ENCODE measurements around the gene MRPL36.
"Not testable (repeated sequence)": the region's sequence is repeated elsewhere in the genome, so short reads cannot be mapped to it uniquely, and the experiment has no call there.

MRPL36 gene

DNA sequence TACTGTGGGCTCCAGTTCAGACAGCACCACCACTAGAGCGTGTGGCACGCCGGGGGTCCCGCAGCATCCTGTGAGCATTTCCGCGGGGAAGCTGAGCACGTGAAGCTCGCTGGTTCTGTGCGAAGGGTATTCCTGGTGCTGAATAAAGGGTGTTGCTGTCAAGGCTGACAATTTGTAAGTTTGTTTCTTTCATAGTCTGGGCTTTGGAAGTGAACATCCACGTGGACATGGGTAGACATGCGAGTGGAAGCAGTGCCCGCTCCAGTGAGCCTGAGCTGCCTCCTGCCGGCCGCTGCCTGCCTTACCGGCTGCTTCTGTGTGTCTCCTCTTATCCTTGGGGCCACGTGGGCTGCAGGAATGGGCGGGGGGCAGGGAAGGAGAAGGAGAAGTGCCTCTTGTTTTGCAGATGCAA lies 16.2 kb upstream of the MRPL36 start:
- FAIRE-seq, result no peak

DNA sequence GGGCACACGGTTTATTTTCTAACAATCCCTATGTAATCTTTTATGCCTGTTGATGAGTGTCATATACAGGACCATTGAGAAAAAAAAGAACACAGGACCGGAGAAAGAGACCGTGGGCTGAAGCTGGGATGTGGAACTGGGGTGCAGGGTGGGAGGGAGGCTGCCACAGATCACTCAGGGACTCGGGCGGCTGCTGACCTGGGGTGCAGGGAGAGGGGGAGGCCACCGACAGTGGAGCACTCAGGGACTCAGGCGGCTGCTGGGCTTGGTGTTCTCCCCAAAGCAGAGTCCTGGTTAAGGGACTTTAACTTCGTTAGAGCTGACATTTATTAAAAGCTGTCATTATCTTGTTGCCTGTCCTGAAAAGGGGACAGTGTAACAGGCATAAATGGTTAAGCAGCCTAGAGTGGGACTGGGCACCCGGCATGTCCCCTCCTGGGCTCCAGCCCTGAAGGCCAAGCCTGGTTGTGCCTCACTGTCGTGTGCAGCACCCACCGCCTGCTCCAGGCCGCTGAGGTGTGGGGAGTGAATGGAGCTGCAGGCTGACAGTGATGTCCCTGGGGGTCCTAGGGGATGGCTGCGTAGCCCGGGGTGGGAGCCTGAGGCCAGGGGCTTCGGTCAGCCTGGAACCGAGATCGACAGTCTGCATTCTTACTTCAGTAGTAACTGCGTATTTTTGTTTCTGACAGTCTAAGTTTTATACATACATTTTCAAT lies 15.6 kb upstream of the MRPL36 start:
- DNase-seq (ENCODE audit: low spot score) (no peak), FAIRE-seq (no peak)

More for the DNA sequence above, 16.2 kb upstream of the MRPL36 start:
- no peak for DNase-seq (ENCODE audit: low spot score)

DNA sequence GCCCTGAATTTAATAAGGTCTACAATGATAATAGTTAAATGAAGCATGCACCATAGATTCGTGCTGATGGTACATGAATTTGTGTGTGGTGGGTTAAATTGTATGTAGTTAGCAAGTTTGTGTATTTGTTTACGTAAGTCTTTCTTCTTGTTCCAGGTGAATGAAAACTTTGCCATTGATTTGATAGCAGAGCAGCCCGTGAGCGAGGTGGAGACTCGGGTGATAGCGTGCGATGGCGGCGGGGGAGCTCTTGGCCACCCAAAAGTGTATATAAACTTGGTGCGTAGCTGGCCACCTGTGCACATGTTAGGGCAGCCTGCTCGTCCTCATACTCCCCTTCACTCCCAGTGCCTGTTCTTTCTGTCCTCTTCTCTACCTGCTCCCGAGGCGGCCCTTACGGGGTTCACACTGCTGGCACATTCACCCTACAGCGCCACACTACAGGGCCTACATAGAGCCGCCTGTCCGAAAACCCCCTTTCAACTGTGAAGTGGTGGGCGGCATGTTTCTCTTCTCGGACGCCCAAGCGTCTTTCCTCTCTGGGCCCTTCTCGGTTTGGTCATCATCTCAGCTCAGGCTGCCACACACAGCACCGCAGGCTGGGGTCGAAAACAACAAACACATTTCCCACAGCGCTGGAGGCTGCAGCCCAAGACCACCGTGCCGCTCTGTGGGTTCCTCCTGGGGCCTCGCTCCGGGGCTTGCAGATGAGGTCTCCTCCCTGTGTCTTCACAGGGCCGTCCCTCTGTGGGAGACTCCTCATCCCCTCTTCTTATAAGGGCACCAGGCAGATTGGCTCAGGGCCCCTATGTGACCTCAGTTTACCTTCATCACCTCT lies 14.8 kb upstream of the MRPL36 start:
- FAIRE-seq, result no peak
- no peak for DNase-seq (ENCODE audit: low spot score)

DNA sequence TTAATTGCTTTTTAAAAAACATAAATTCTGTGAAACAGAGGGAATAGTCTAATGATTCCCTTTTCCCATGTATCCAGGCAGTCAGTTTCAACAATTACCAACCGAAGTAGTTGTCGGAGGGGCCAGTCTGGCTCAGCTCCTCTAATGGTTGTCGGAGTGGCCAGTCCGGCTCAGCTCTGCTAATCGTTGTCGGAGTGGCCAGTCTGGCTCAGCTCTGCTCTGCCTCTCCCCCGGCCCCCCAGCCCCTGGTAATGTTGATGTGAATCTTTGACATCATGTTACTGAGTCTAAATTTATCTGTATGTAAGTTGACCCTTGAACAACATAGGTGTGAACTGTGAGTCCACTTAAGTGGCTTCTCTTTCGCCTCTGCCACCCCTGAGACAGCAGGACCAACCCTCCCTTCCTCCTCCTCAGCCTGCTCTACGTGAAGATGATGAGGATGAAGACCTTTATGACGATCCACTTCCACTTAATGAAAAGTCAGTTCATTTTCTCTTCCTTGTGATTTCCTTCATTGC lies 11.0 kb upstream of the MRPL36 start:
- DNase-seq (ENCODE audit: low spot score), result no peak
- no peak for FAIRE-seq

DNA sequence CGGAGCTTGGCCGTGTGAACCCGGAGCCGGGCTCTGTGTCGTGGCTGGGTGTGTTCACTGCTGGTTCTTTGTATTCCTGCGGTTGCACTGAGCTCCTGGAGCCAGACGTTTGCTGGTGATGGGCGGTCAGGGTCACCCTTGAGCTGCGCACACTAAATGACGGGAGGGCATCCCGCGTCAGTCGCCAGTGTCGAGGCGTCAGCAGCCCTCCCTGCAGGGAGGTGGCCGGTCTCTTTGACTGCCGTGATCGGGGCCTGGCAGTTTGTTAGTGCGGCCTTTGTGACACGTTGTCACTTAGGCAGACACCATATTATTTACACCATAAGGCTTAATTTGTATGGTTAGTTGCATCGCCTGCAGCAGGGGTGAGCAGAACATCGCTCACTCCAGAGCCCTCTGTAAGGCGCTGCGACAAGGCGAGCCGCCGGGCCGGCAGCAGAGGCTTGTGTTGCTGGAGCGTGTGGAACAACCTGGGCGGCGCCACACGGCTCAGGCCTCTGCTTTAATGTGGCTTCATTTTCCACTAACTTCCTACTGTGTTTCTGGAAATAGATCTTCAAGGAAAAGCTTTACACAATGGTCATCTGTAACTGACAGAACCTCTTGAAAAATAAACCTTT lies 9.9 kb upstream of the MRPL36 start:
- FAIRE-seq (no peak), DNase-seq (ENCODE audit: low spot score) (no peak)

DNA sequence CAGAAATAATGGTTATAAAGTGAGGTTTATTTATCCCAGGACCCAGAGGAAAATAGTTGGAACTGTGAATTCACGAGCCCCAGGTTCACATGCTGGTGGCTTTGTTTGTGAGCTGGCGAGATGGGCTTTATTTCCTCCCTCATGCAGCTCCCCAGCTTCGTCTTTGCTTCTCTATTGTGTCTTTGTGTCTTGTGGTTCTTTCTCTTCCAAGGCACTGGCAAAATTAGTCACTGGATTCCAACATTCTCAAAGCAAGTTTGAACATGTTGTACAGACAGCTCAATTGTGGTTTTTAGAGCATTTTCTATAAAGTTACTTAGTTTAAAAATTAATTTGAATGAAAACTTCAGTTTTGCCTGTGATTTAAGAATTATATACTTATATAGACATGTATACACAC lies 8.8 kb upstream of the MRPL36 start:
- FAIRE-seq, result no peak
- no peak for DNase-seq (ENCODE audit: low spot score)

DNA sequence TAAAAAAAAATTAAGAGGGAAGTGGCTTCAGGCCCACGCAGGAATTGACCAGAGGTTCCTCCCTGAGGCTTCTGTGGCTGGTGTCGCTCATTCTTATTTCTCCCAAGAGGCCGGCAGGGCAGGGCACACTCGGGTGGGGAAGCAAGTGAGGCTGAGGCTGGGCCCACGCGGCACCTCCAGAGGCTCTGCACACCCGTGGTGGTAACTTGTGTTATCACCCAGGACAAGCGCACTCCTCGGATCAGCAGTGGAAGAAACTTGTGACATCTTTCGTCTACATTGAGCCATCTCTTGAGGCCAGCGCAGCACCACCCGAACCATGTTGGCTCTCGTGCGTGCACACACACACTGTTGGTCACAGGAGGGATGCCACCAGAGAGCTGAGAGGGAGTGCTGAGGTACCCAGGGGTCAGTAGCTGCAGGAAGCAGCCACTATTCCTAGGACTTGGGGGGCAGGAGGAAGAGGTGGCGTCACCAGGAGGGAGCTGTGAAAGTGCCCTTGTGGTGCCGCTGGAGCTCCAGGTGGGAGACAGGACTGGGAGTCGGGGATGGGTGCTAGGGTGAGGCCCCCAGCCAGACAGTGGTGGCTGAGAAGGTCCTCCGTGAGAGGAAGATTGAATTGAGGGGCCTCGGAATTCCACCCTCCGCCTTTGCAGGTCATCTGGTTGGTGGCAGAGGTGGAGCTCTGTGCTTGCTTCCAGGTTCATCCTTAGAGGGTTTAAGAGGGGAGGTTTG lies 8.0 kb upstream of the MRPL36 start:
- no peak for FAIRE-seq
- no peak for DNase-seq (ENCODE audit: low spot score)

DNA sequence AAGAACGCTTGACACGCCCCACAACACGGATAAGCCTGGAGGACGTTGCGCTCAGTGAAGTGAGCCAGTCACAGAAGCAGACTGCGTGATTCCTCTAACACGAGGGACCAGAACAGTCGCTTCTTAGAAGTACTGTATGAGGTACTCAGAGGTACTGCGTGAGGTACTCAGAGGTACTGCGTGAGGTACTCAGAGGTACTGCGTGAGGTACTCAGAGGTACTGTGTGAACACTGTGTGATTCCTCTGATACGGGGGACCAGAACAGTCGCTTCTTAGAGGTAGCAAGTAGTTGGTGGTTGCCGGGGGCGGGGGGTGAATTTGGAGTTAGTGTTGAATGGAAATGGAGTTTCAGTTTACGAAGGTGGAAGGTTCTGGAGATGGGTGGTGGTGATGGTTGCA lies 7.3 kb upstream of the MRPL36 start:
- DNase-seq (ENCODE audit: low spot score) (no peak), FAIRE-seq (no peak)

DNA sequence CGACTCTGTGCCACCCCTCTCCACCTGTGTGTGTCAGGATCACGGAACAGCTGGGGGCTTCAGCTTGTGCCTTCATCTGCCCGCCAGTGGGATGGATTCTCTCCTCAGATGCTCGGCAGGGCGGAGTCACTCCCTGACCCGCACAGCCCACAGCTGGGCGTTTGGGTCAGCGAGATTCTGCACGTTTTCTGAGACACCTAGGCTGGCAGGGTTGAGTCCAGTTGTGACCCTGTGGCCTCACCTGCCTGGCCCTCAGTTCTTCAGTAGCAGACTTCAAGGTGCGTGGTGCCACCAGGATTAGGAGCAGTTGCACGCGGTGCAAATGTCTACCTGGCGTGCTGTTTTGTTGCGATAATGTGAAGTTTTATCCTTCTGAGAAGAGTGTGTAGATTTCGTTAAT lies 6.6 kb upstream of the MRPL36 start:
- FAIRE-seq, result no peak
- no peak for DNase-seq (ENCODE audit: low spot score)

DNA sequence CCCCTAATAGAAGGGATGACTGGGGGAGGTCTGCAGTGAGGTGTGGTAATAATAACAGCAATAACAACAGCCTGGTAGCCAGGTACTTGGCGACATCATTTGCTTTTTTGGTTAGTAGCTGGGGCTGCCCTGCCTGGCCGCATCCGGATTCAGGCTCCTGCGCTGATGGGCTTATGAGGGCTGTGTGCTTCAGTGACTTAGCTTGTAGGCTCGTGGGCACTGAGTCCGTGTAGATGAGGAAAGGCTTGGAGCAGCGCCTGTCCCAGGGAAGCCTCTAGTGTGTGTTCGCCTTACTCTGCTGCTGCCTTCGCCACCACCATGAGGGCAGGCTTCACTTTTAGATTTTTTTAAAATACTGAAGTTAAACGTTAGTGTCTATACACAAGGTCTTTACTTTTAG lies 6.1 kb upstream of the MRPL36 start:
- FAIRE-seq (no peak), DNase-seq (ENCODE audit: low spot score) (no peak)

DNA sequence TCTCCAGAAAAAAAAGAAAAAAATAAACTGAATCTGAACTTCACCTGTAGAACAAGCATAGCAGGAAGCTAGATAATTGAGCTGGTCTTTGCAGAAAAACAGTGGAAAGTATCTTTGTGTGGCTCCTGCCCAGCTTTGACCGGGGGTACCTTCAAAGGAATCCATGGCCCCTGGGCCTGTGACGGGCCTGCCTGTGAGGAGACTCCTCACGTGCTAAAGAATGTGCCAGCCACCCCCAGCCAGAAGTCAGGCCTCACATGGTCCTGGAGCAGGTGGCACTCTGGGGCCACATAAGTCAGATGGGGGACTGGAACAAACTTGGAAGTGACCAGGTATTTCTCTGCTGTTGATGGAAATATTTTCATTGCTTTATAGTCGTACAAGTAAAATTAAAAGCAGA lies 5.7 kb upstream of the MRPL36 start:
- DNase-seq (ENCODE audit: low spot score), result no peak
- no peak for FAIRE-seq

DNA sequence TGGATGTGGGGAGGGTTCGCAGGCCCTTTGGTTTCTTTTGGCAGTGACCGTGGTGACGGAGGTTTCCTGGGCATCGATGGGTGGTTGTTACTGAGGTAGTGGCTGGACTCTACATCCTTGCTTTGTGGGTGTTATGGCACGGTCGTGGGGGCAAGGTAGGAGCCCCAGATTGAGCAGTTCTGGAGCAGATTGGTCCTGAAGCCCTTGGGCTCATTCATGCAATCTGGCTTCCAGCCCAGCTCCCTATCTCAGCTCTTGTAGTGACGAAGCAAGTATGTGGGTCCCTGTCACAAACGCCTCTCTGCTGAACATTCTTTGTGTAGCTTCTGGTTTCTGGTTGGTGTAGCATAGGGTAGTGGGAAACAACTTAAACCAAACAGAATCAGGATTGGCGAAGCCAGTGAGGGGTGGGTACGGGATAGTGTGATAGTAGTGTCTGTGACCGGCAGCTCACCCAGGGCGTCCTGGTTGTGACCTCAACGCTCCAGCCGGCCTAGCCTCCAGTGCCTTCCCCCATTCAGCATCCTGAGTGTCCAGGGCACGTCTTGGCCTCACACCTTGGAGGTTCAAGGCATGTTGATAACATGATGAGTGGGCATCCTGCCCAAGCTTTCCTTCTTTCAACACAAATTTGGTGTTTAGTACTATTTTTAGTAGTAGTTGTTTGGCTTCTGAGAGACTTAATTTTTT lies 4.5 kb upstream of the MRPL36 start:
- FAIRE-seq, result no peak
- DNase-seq (ENCODE audit: low spot score), result no peak

DNA sequence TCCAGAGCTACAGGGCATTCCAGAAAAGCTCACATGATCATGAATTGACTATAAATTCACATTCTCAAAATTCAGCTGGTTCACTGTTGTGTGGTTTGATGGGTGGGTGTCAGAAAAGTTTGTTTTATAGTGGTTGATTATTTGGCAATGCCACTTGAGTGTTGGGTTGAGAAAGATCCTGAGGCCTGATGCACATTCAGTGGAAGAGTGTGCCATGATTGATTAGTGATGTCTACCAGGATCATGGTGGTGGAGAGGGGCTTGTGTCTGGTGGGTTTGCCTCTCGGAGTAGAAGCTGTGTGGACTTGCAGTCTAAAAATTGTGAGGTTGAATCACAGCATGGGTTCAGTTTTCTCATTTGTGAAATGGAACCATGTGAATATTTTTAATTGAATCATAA lies 3.6 kb upstream of the MRPL36 start:
- no peak for DNase-seq (ENCODE audit: low spot score)
- FAIRE-seq, result no peak

DNA sequence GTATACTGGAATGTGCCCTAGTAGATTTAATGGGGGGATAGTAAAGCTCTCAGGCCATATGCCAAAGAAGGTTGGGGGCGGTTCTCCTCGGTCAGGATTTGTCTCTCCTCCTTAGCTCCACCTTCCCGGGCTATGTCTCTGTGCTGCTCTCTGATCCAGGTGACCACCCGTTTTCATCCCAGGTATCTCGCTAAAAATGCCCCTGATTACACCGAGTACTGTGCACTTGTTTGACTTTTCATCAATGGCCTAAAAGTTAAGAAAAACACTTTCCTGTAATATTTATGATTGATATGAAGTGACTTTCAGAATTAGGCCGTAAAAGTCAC lies 2.3 kb upstream of the MRPL36 start:
- no peak for FAIRE-seq

DNA sequence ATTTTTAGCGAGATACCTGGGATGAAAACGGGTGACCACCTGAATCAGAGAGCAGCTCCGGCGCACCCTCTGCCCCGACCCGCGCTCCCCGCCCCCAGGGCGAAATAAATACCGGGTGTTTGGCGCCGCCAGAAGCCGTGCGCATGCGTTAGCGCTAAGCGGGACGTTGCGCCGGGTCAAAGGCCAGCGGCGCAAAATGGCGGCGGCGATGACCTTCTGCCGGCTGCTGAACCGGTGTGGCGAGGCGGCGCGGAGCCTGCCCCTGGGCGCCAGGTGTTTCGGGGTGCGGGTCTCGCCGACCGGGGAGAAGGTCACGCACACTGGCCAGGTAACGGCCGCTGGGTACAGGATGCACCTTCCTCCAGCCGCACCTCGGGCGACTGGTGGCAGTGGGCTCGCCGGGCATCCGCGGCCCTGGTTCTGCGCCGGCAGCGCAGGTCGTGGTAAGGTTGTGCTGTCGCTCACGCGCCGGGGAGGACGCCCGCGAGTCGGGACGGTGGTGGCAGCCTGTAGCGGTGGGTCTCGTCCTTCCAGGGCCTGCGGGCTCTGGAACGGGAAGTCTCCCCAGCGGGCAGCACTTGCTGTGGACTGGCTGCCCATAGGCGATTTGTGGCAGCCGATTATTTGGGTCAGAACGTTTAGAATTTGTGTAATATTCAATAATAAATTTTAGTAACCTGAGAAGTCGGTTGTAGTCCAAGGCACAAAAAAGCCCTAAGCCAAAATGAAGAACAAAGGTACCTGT lies 1.8 kb upstream of the MRPL36 start, which contains the start of gene NDUFS6:
Gene NDUFS6 (plus strand): TSS at position 186 of the 745 bp plus-strand sequence. CDS start 11 bp downstream, at position 197.
- DNase-seq (ENCODE audit: low spot score) (peak; percentile 60), FAIRE-seq (no peak)

More for the DNA sequence above, 2.3 kb upstream of the MRPL36 start:
- no peak for DNase-seq (ENCODE audit: low spot score)

DNA sequence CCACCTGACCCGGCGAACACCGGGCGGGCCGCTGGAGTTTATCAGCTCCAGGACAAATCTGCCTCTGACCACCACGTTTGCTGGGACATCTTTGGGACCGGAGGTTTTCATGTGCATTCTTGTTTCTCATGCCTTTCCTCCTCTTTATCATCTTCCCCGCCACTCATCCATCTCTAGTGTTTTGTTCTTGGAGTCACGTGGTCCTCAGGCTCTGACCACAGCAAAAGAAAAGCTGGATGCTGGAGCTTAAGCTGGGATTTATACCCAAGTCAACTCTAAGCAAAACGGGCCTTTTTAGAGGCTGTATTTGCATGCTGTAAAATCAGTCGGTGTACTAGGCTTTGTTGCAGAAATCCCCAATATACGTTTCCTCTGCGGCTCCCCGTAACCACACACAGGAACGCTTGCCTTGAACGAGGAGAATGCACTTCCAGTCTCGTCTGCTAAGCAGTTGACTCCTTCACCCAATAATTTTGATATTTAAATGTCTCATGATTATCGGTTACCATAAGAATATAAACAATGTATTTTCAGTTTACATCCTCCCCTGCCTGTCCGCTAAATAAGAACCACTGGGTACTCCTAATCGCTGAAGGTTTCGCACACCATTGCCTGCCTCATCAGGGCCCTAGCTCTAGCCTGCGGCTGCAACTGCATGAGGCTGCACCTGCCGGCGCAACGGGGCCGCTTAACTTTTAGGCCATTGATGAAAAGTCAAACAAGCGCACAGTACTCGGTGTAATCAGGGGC lies 1.0 kb upstream of the MRPL36 start:
- no peak for FAIRE-seq
- DNase-seq (ENCODE audit: low spot score), result no peak

DNA sequence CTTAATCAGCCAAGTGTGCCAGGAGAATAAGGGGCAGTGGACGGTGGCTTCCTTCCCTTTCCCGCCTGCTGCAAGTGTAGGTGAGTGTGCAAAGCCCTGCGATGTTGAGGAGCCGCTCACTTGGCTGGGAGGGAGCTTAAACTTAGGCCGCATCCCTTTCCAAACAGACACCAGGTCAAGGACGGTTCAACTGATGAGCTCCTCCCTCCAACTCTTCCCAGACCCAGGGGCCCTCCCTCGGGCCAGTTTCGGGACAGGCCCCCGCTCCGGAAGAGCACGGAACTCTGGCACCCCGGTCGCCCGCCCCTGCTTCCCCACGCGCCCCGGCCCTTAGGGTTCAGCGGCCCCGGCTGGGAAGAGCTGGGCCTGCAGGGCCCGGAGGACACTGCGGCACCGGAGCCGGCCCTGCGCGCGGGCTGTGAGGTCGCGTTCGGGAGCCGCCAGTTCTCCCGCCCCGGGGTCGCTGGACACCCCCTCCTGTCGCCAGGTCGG lies 481 bp downstream of the MRPL36 start:
- FAIRE-seq, result no peak

DNA sequence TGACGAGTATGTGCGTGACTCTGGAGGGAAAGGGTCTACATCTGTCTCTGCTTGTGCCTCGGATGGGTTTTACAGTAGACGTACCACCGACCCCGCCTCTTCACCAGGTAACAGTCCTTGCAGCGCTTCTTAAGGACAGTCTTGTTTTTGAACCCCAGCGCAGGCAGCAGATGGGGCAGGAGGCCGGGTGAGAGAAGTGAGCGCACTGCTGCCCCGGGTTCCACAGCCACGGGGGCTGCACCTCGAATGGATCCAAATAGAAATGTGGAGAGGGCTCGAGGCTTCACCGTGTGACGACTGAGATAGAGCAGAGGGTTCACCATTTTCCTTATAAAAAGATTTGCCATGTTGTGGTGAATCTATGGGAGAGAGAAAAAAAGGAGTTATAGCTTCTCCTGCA lies 1.0 kb downstream of the MRPL36 start:
- not testable (repeated sequence) for FAIRE-seq; DNase-seq (ENCODE audit: low spot score)

More for the DNA sequence above, 481 bp downstream of the MRPL36 start:
- no peak for DNase-seq (ENCODE audit: low spot score)

DNA sequence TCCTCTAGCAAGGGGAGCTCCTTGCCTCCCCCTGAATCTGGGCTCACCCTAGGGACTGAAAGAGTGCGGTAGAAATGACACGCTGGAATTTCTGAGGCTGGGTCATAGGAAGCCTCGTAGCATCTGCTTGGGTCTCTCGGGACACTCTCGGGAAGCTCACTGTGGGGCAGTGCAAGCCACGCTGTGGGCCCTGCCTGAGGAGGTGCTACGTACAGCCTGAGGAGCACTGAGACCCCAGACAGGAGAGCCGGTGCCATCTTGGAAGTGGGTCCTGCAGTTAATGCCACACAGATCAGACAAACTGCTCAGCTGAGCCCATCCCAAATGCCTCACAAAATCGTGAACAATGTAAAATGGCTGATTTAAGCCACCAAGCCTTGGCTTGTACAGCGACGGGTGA lies 1.8 kb downstream of the MRPL36 start:
- DNase-seq (ENCODE audit: low spot score) (no peak), FAIRE-seq (no peak)
